CD4-positive, alpha-beta T cell treated with Interleukin-10 for 1 hour (primary cell): ENCODE measurements around the gene OSGIN1.

ENCODE experiments used
- DNase-seq: peaks from one replicate; pipeline ENCODE4 v3.0.0-alpha.2; 2020

The OSGIN1 gene, protein sequence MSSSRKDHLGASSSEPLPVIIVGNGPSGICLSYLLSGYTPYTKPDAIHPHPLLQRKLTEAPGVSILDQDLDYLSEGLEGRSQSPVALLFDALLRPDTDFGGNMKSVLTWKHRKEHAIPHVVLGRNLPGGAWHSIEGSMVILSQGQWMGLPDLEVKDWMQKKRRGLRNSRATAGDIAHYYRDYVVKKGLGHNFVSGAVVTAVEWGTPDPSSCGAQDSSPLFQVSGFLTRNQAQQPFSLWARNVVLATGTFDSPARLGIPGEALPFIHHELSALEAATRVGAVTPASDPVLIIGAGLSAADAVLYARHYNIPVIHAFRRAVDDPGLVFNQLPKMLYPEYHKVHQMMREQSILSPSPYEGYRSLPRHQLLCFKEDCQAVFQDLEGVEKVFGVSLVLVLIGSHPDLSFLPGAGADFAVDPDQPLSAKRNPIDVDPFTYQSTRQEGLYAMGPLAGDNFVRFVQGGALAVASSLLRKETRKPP

DNA sequence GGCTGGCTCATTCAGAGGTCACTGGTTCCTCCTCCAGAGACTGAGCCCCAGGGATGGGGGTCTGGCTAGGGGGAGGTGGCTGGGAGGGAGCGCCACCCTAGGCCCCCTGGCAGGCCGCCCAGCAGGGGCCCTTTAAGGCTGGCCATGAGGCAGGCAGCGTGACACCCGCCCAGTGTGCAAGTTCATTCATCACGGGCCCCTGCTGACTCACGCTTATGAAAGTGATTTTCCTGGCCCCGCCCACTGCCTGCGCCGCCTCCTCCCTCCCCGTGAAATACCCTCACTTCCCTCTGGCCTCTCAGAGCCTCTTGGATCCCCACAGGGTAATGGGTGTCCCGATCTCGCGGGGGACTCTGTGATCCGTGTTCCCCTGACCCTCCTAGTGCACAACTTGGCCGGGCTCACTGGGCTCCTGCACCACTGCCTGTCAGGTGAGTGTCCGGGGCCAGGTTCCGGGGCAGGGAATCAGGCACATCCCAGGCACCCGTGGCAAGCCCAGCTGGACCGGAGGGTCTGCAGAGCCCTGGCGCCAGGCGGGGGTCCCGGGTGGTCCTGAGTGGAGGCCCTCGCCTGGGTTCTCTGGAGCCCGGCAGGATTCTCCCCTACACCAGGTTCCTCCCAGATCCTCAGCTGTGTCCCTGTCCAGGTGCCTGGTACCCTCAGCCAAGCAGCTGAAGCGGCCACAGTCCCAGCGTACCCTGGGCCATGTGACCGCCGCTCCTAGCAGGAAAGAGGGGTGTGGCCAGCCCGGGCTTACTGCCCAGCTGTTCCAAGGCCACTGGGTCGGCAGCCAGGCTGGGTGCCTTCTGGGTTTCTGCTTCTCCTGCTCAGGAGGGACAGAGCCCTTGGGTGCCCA, at the start of gene OSGIN1:
Gene OSGIN1, plus strand, starts transcription at position 301 of the 856 bp plus-strand sequence. CDS start 4,432 bp downstream, outside the sequence.
- DNase-seq = peak; percentile 40

DNA sequence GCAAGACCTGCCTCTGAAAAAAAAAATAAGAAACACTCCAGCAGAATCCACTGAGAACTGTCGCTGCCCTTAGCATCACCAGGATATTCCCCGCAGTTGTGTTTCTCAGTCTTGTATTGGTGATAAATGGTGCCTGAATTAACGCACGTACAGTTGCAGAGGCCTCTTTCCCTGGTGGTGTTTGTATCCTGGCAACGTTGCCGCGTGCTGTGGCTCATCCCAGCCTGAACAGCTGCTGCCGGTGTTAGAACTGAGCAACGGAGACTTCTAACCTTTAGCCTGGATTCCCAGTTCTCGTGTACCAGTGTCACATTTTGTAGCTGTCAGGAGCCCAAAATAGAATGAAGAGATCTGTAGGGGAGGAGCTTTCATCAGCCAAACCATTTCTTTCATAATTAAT, 49.3 kb upstream of the OSGIN1 start:
- DNase-seq = no peak

DNA sequence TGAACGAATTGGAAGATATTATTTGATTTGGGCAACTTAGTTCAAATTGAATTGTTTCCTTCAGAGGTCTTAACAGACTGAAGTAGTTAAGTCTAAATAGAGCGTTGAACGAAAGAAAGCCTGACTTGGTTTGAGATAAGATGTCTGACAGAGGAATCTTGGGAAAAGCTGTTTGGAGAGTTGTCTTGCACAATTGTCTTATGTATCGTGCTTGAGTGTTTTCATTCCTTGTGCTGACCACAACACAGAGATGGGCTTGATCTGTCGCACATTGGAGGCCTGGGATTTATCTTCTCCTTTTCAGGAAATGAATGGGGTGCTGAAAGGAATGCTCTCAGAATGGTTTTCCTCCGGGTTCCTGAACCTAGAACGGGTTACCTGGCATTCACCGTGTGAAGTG, 46.4 kb upstream of the OSGIN1 start:
- DNase-seq = no peak

DNA sequence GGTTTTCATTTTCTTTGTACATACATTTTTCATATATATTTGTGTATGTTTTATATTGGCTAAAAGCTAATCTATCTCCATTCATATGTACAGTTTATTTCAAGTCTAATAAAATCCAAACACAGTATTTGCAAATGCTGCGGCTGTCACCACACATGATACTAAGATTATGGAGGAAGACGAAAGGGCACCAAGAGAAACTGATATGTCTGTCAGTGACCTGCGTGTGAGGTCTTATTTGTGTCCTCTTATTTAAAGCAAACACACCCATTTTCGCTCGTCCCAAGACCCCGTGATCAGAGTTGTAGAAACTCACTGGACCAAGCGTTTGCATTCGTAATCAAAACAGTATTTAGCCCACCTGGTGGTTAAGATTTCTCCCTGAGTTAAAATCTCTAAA, 45.9 kb upstream of the OSGIN1 start:
- DNase-seq = no peak

DNA sequence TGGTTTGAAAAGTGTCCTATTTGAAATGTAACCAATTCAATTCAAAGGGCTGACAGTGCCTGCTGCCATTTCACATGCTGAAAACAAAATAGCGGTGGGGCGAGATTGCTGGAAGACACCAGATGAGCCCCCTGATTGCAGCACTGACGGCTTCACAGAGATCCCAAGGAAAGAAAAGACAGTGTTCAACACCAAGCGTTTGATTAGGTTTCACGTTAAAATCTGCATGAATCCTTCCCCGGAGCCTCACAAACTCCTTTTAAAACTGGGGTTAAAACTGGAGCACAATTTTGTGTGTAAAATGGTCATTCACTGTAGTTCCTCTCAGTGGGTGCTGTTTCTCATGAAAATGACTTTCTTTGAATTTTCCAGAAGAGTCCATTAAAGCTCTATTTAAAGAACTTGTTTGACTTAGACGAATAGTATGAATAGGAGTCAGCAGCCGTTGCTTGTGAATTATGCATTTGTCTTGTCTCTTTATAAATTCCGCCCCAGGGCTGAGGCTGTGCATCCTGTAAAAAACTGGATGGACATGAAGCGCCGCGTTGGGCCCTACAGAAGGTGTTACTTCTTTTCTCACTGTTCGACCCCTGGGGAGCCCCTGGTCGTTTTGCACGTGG, 45.3 kb upstream of the OSGIN1 start:
- no peak for DNase-seq

DNA sequence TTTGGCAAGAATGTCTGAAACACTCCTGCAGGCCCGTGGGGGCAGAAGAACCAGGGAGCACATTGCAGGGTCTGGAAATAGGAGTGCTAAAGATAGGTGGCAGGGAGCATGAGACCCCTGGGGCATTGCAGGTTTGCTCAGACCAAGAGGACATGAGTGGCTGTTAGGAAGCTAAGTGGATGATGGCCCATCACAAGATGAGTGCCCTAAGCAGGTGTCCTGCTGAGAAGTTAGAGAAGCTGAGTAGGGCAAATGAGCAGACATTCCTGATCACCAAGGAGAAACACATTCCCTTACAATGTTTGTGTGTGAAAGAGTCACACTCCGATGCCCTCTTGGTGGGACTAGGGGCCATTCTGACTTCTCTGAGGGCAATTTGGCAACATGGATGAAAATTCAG, 44.2 kb upstream of the OSGIN1 start:
- no peak for DNase-seq

DNA sequence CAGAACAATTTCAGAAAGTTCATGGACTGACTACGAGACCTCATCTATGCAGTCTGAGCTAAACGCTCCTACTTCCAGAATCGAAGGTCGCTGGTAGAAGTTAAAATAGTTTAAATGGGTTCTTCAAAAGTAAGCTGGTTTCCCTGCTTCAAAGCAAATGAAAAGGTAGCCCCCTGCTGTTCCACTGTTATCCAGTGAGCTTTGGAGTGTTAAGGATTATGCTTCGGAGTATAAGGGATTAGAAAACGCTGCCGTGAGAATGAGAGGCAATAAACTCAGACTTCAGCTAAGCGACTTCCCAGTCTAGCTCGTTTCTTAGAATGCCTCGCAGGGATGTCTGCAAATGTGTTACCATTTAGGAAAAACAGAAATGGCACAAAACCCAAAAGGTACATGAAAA, 41.8 kb upstream of the OSGIN1 start:
- no peak for DNase-seq

DNA sequence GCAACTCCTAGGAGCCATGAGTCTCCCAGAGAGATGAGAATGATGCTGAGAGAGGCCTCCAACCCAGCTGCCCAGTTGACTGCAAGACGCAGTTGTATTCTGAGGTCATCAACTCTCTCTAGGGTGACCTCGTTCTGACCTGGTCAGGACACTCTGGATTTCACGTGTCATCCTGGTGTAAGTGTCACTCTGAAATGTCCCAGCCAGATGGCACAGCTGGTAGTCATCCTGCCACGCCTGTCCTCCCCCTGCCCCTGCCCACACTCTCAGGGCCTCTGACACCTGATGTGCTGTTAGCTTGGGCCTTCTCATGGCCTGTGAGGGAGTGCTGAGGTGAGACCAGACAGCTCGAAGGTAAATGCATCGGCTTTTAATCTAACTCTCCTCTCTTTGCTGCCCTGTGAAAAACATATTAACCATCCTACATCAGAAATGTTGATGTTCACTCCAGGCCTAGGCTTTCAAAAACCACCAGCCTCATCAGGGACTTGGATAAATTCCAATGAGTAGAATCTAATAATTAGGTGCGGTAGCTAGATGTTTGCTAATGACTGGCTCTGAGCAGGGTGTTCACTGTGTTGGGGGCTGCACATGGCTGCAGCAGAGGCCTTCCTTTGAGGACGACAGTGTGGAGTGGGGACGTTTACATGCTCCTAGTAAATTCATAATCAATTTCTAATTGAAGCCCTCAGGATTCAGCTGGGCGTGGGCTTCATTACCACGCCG, 40.4 kb upstream of the OSGIN1 start:
- no peak for DNase-seq

DNA sequence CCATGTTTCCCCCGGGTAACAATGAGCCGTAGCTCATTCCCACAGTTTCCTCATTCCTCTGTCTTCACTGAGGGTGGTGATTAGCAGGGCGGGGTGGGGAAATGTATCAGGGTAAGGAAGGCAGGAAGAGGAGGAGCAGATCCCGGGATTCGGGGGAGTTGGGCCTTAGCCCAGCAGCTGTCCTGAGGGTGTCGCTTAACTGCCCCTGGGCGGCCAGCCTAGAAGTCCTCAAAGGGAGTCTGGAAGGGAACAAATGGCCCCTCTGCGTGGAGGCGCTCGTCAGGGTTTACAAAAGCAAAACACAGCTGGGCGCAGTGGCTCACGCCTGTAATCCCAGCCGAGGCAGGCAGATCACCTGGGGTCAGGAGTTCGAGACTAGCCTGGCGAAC, 39.8 kb upstream of the OSGIN1 start:
- no peak for DNase-seq

DNA sequence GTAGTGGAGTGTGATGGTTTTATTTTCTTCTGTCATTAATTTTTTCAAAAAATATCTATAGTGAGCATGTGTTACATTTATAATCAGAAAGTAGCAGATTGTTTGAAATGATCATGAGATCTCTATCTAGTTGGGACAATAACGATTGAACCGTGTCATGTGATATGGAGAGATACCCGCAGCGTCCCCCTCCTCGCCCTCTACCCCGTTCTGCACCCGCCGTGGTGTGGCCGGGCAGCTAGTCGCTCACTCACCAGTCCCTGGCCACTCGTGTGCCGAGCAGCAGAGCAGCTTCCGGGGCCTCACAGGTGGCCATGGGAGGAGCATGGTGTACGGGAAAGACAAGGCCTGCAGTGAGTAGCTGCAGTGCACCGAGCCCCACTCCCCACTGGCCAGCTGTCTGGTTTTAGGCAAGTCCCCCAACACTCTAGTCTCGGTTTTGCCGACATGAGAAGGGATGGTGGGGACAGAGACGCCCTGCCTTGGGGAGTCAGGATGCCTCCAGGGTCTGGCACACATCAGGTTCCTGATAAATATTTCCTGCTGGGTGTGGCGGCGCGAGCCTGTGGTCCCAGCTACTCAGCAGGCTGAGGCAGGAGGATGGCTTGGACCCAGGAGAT, 38.8 kb upstream of the OSGIN1 start:
- no peak for DNase-seq

DNA sequence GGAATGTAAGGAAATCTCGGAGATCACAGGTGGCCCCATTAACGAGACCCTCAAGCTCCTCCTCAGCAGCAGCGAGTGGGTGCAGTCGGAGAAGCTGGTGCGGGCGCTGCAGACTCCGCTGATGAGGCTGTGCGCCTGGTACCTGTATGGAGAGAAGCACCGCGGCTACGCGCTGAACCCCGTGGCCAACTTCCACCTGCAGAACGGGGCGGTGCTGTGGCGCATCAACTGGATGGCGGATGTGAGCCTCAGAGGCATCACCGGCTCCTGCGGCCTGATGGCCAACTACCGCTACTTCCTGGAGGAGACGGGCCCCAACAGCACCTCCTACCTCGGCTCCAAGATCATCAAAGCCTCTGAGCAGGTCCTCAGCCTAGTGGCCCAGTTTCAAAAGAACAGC, 38.0 kb upstream of the OSGIN1 start:
- DNase-seq = no peak

DNA sequence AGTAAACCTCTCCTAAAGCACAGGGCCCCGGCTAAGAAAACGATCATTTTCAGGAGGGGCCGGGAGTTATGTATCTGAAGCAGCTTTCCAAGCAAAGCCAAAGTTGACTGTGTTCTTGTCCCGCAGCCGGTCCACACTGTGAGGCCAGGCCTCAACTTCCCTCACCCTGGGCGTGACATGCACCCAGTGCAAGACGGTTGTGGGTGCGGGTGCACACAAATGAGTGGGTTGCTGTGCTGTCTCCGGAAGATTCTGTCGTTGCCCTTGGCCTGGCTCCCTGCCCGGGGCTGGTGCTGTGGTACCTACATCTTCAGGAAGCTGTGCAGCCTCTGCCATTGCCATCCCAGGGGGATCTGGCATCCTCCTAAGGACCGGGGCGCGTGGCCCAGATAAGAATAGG, 37.5 kb upstream of the OSGIN1 start:
- no peak for DNase-seq

DNA sequence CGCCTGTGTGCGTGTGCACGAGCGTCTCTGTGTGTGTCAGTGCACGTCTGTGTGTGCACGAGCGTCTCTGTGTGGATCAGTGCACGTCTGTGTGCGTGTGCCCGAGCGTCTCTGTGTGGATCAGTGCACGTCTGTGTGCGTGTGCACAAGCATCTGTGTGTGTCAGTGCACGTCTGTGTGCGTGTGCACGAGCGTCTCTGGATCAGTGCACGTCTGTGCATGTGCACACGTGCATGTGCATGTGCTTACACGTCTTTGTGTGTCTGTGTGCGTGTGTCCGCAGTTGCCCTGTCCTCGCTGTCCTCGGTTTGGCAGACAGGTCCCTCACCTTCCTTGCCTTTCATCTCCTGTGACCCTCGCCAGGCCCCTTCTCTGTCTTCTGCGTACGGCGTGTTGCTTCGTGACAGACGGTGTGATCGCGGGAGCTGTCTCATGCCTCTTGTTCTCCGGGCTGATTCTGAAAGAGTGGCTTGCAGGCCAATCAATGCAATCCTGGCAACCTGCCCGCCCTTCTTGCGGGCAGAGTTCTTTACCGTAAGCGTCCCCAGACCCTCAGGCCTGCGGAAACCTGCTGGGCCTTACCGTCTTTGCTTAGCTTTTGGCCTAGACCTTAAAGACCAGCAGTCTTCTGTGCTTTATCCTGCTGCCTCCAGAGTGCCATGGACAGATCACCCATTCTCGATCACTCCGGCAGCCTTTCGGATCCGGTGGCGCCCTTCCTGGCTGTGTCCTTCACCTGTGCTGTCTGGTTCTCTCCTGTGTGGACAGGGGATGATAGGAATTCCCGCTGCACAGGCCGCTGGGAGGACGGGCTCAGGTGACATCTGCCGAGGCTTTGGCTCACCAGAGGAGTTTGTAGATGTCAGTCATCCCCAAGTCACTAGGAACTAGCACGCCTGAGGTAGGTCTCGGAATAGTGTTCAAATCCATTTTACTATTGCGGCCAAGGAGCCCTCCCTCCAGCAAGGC, 35.6 kb upstream of the OSGIN1 start:
- DNase-seq = no peak

DNA sequence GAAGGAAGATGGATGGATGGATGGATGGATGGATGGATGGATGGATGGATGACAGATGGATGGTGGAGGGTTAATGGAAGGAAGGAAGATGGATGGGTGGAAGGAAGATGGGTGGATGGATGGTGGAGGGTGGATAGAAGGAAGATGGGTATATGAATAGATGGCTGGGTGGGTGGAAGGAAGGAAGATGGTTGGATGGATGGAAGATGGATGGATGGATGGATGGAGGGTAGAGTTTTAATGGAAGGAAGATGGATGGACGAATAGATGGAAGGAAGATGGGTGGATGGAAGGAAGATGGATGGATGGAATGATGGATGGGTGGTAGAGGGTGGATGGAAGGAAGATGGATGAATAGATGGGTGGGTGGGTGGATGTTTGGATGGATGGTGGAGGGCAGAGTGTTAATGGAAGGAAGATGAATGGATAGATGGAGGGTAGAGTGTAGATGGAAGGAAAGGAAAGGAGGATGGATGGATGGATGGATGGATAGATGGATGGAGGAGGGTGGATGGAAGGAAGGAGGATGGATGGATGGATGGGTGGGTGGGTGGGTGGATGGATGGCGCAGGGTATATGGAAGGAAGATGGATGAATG, 32.0 kb upstream of the OSGIN1 start:
- no peak for DNase-seq

DNA sequence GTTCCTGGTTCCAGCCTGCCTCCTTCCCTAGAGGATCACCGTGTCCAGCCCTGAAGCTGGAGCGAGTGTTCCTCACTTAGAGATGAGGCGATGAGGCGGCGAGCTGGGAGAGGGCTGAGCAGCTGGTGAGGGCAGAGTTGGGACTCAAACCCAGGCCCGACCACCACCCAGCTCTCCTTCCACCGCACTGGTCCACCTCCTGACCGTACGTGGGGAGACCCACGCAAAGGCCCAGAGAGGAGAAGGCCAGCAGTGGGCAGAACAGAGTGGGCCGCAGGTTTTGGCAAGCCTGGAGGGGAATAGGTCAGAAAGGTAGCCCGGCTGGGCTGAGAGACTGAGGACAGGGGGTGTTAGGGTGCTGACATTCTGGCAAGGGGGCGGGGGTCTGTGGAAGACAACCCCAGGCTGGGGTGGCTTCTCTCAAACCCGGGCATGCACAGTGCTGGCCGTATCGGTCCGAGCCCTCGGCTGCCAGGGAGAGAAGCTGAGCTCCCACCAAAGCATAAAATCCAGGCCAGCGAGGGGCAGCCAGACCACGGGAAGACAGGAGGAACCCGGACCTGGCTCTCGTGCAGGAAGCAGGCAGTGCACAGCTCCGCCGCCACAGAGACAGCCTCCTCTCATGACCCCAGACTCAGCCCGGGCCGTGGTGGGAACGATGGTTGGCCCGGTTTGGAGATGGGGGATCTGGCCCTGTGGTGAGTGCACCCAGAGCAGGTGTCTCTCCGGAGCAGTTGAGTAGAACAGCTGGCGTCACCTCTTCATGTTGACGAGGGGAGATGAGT, 29.3 kb upstream of the OSGIN1 start:
- no peak for DNase-seq

DNA sequence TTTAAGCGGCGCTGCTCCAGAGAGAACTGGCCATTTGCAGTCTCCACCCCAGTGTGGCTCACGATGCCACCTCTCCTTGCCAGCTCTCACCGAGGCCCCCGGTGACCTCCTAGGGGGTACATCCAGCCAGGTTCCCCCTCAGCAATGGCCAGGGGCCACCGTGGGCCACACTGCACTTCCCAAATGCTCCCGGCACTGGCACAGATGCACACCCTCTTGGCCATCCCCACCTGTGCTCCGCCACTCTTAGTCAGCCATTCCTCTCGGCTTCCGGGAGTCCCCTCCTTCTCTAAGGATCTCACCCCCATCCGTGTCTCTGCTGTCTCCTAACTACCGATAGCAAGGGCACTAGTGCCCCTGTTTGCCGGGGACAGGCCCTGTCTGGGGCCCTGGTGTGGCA, 28.4 kb upstream of the OSGIN1 start:
- no peak for DNase-seq

DNA sequence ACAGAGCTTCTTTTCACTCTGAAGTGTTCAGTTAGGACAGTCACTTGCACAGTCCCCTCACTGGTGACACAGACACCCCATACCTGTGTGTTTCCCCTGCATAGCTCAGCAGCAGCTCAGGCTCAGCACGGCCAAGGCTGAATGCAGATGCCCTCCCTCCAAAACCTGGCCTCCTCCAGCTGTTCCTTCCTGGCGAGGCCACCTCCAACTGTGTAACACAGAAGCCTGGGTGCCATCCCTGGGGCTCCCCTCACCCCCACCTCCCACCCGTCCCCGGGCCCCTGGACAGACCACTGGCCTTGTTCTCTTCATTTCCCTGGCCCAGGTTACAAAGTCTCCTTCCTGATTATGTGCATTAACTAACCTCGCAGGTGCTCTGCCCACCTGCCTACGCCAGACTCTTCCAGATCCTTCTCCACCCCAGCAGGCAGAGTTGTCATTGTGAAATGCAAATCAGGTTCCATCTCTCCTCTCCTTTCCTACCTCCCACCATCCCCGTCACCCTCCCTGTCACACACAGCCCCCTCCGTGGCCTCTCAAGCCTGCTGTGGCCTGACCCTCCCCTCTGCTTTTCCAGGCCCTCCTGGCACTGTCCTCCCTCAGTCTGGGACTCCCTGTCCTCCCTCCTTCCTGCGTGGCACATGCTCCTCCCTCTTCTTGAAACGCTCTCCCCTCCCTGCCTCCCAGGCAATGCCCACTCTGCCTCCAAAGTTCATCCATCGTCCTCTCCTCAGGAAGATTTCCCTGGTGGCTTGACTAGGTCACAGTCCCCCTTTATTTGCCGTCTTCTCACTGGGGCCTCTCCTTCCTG, 27.7 kb upstream of the OSGIN1 start:
- no peak for DNase-seq

DNA sequence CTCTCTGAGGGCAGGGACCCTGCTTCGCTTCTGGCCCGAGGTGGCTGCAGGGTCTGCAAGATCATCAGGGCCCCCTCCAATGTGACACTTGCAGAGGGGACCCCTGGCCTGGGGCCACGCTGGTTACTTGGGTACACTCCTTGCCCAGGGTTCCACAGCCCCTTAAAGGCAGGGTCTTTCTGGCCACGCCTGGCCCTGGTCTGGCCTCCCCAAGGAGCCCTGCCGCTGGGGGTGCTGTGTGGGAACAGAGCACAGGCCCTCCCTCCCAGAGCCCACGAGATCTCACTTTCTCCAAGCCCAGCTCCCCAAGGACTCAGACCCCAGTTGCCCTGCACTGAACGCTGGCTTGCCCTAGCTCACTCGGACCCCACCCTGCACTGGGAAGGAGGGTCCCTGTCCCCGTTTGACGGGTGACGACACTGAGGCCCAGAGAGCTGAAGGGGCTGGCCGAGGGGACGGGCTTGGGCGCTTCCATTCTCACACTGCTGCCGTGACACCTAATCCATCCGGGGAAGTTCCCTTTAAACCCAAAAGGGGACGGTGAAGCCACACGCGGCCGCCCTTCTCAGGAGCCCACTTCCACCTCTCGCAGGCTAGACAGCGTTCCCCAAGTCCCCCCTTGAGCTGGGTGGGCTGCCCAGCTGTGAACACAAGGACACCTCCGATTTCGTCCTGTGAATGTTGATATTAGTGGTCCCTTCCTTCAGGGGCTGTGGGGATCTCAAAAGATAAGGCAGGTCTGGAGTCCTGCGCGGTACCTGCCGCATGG, 26.9 kb upstream of the OSGIN1 start:
- DNase-seq = no peak
